Trophoblast cell (in vitro differentiated cells and primary cell): ENCODE measurements around the gene TMEM127.

ENCODE experiments used
- DNase-seq, 2 donors: peaks; one replicate each; pipeline ENCODE4 v3.0.0-alpha.2; 2016
- H2AFZ ChIP-seq: 2 replicates; pipeline ENCODE4 v1.6.1; 2013; ENCODE audit warnings: low read length, moderate library complexity, mild to moderate bottlenecking; ENCODE audit not compliant: insufficient read depth, poor library complexity
- H2AK5ac ChIP-seq: 2 replicates; pipeline ENCODE4 v1.6.1; 2013; ENCODE audit warnings: mild to moderate bottlenecking, low read length
- H2BK120ac ChIP-seq: 2 replicates; pipeline ENCODE4 v1.6.1; 2013; ENCODE audit warnings: low read length, mild to moderate bottlenecking, moderate library complexity; ENCODE audit not compliant: insufficient read depth, poor library complexity
- H2BK12ac ChIP-seq: 2 replicates; pipeline ENCODE4 v1.6.1; 2013; ENCODE audit warnings: mild to moderate bottlenecking, low read length, moderate library complexity
- H2BK5ac ChIP-seq: 2 replicates; pipeline ENCODE4 v1.6.1; 2013; ENCODE audit warnings: low read length, low read depth, moderate library complexity, mild to moderate bottlenecking; ENCODE audit not compliant: poor library complexity
- H3K14ac ChIP-seq: 2 replicates; pipeline ENCODE4 v1.6.1; 2013; ENCODE audit warnings: mild to moderate bottlenecking, low read length
- H3K18ac ChIP-seq: 2 replicates; pipeline ENCODE4 v1.6.1; 2013; ENCODE audit warnings: mild to moderate bottlenecking, low read length
- H3K23ac ChIP-seq: 2 replicates; pipeline ENCODE4 v1.6.1; 2013; ENCODE audit warnings: low read length
- H3K27ac ChIP-seq: 2 replicates; pipeline ENCODE4 v1.5.1; 2013; ENCODE audit warnings: low read depth, mild to moderate bottlenecking, inconsistent platforms, low read length, moderate library complexity
- H3K27me3 ChIP-seq: 2 replicates; pipeline ENCODE4 v1.6.1; 2013; ENCODE audit warnings: inconsistent platforms, mild to moderate bottlenecking, low read length, moderate library complexity; ENCODE audit not compliant: insufficient read depth
- H3K36me3 ChIP-seq, 2 experiments: 1 replicate in 1 of 2; 2 replicates in 1 of 2; pipeline ENCODE4 v1.6.1; 2013; ENCODE audit warnings: low read length in 2 of 2, mild to moderate bottlenecking in 2 of 2, moderate library complexity in 1 of 2; ENCODE audit not compliant: insufficient read depth in 2 of 2, control insufficient read depth in 1 of 2
- H3K4ac ChIP-seq: 2 replicates; pipeline ENCODE4 v1.6.1; 2013; ENCODE audit warnings: low read depth, mild to moderate bottlenecking, low read length, moderate library complexity
- H3K4me1 ChIP-seq, 2 experiments: 1 replicate in 1 of 2; 2 replicates in 1 of 2; pipeline ENCODE4 v1.6.1; 2013; ENCODE audit warnings: low read length in 2 of 2, mild to moderate bottlenecking in 2 of 2, moderate library complexity in 1 of 2; ENCODE audit not compliant: insufficient read depth in 2 of 2, control insufficient read depth in 1 of 2
- H3K4me2 ChIP-seq: 2 replicates; pipeline ENCODE4 v1.6.1; 2013; ENCODE audit warnings: inconsistent platforms, mild to moderate bottlenecking, low read length, moderate library complexity
- H3K4me3 ChIP-seq: 2 replicates; pipeline ENCODE4 v1.5.1; 2013; ENCODE audit warnings: mild to moderate bottlenecking, low read depth, low read length, inconsistent platforms
- H3K79me1 ChIP-seq: one replicate; pipeline ENCODE4 v1.6.1; 2013; ENCODE audit warnings: low read length
- H3K79me2 ChIP-seq: 2 replicates; pipeline ENCODE4 v1.6.1; 2013; ENCODE audit warnings: low read length, mild to moderate bottlenecking; ENCODE audit not compliant: control insufficient read depth, insufficient read depth, poor library complexity
- H3K9ac ChIP-seq: 2 replicates; pipeline ENCODE4 v1.6.1; 2013; ENCODE audit warnings: mild to moderate bottlenecking, low read length
- H3K9me3 ChIP-seq: 2 replicates; pipeline ENCODE4 v1.6.1; 2013; ENCODE audit warnings: low read depth, mild to moderate bottlenecking, control low read depth, inconsistent platforms, low read length; ENCODE audit not compliant: insufficient read depth
- H4K12ac ChIP-seq: 2 replicates; pipeline ENCODE4 v1.6.1; 2013; ENCODE audit warnings: low read depth, mild to moderate bottlenecking, low read length, moderate library complexity
- H4K8ac ChIP-seq: 2 replicates; pipeline ENCODE4 v1.6.1; 2013; ENCODE audit warnings: low read depth, mild to moderate bottlenecking, low read length, moderate library complexity
- H4K91ac ChIP-seq: one replicate; pipeline ENCODE4 v1.6.1; 2013; ENCODE audit warnings: low read depth, mild to moderate bottlenecking, low read length, moderate library complexity
- WGBS: extraction: QIAGEN DNeasy Blood & Tissue Kit; methylation state at CpG from one replicate; pipeline ENCODE4 v1.1.7; 2013; ENCODE audit warnings: missing lambda C conversion rate; ENCODE audit not compliant: insufficient read length, insufficient coverage; ENCODE audit errors: extremely low coverage; 5-methylcytosine and 5-hydroxymethylcytosine counted together

Gene TMEM127

GRCh38 chr2:96245609-96246390, 20.0 kb downstream of the TMEM127 start:
- H3K4me2 ChIP-seq: no peak overlapping the region
- H3K4me1 ChIP-seq: no peaks in the 10 kb centered on the region
- no peak overlapping the region for H3K27ac ChIP-seq
- H3K36me3 ChIP-seq: no peaks in the 10 kb centered on the region
- no peak overlapping the region for H2BK5ac ChIP-seq
- H2AK5ac ChIP-seq: no peak overlapping the region
- H3K79me1 ChIP-seq: no peaks in the 10 kb centered on the region
- H3K4ac ChIP-seq: no peak overlapping the region
- H3K14ac ChIP-seq: no peak overlapping the region
- no peak overlapping the region for H4K12ac ChIP-seq
- no peak overlapping the region for H2BK12ac ChIP-seq
- no peak overlapping the region for H2AFZ ChIP-seq
- no peaks in the 10 kb centered on the region for H3K27me3 ChIP-seq
- no peak overlapping the region for H4K91ac ChIP-seq
- no peak overlapping the region for H2BK120ac ChIP-seq
- WGBS: no CpG with 5 or more reads among the region's 8 CpGs
- no peak overlapping the region for H3K9ac ChIP-seq
- no peak overlapping the region for H3K4me3 ChIP-seq
- H3K18ac ChIP-seq: no peak overlapping the region
- H4K8ac ChIP-seq: no peak overlapping the region
- peak in 1 of 2 donors; percentile 37 for DNase-seq
- no peaks in the 10 kb centered on the region for H3K79me2 ChIP-seq
- no peaks in the 10 kb centered on the region for H3K9me3 ChIP-seq
- no peak overlapping the region for H3K23ac ChIP-seq

- H3K36me3 ChIP-seq: no peaks in the 10 kb centered on the region
- H3K4ac ChIP-seq: no peak overlapping the region
- H3K4me3 ChIP-seq: no peak overlapping the region
- no peaks in the 10 kb centered on the region for H3K4me1 ChIP-seq
- no peak overlapping the region for H3K14ac ChIP-seq
- H2AK5ac ChIP-seq: no peak overlapping the region
- H2AFZ ChIP-seq: no peak overlapping the region
- no peak for DNase-seq
- no peak overlapping the region for H2BK12ac ChIP-seq
- no peak overlapping the region for H3K18ac ChIP-seq
- H2BK120ac ChIP-seq: no peak overlapping the region
- no peak overlapping the region for H4K91ac ChIP-seq
- no peak overlapping the region for H3K23ac ChIP-seq
- H3K79me1 ChIP-seq: no peaks in the 10 kb centered on the region
- no peak overlapping the region for H3K9ac ChIP-seq
- H3K27me3 ChIP-seq: no peaks in the 10 kb centered on the region
- H3K4me2 ChIP-seq: no peak overlapping the region
- no peak overlapping the region for H4K8ac ChIP-seq
- H3K79me2 ChIP-seq: no peaks in the 10 kb centered on the region
- H2BK5ac ChIP-seq: no peak overlapping the region
- no peaks in the 10 kb centered on the region for H3K9me3 ChIP-seq
- H4K12ac ChIP-seq: no peak overlapping the region
- no CpG with 5 or more reads among the region's 5 CpGs for WGBS
- H3K27ac ChIP-seq: no peak overlapping the region
Observed at GRCh38 chr2:96243843-96244242, 22.0 kb downstream of the TMEM127 start.

DNA sequence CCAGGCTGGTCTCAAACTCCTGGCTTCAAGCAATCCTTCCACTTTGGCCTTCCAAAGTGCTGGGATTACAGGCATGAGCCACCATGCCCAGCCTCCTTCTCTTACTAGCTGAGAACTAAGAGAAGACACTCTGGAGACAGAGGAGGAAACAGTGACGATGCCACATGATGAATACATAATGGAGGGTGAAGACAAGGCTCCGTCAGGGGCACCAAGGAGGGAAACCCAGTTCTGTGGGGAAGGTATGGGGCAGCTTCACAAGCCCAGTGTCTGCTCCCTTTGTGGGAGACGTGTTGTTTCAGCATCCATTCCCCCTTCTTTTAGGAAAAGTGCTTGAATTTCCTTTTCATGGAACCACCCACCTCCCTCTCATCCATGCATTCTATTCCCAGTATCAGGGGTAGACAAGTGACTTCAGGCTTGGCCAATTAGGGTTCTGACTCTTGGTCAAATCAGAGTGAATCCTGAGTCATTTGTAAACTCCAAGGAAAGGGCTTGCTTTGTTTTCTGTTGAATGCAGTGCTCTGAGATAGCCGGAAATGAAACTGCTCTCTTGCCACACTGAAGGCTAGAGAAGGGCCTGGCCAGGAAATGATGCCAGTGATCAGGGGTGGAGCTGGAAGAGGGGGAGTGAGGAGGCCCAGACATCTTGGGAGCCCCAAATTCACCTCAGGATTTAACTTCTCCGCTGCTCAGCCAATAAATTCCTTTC, 23.7 kb downstream of the TMEM127 start:
- no peak overlapping the region for H2BK5ac ChIP-seq
- DNase-seq: peak in 1 of 2 donors; percentile 37
- H3K79me2 ChIP-seq: no peaks in the 10 kb centered on the region
- no CpG with 5 or more reads among the region's 5 CpGs for WGBS
- H3K79me1 ChIP-seq: no peaks in the 10 kb centered on the region
- no peaks in the 10 kb centered on the region for H3K36me3 ChIP-seq
- no peak overlapping the region for H3K14ac ChIP-seq
- H3K4me3 ChIP-seq: no peak overlapping the region
- no peak overlapping the region for H3K4ac ChIP-seq
- no peak overlapping the region for H4K12ac ChIP-seq
- no peak overlapping the region for H3K4me2 ChIP-seq
- H2BK12ac ChIP-seq: no peak overlapping the region
- no peak overlapping the region for H3K9ac ChIP-seq
- no peak overlapping the region for H4K8ac ChIP-seq
- H2AFZ ChIP-seq: no peak overlapping the region
- H3K4me1 ChIP-seq: no peaks in the 10 kb centered on the region
- no peak overlapping the region for H2AK5ac ChIP-seq
- H3K27me3 ChIP-seq: no peaks in the 10 kb centered on the region
- H3K23ac ChIP-seq: no peak overlapping the region
- H3K27ac ChIP-seq: no peak overlapping the region
- no peak overlapping the region for H3K18ac ChIP-seq
- no peak overlapping the region for H2BK120ac ChIP-seq
- H3K9me3 ChIP-seq: no peaks in the 10 kb centered on the region
- no peak overlapping the region for H4K91ac ChIP-seq

DNA sequence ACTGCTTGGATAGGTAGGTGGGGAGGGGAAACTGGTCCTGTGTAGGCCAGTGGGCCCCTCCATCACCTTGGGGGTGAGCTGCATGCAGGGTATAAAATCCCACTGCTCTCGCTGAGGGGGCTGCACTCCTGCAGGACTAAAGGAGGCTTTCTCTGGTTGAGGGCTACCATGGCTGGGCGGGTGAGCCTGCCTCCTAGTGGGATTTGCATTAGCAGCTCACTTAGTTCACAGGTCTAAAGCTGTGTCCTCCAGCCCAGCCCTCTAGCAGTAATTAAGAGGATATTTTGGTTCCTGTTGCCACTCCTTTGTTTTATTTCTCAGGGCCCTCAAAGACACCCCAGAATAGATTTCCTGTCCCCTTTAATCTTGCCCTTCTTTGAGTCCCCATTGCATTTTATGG, 24.6 kb downstream of the TMEM127 start:
- no CpG with 5 or more reads among the region's 2 CpGs for WGBS

More for the DNA sequence above, 24.6 kb downstream of the TMEM127 start:
- no peak overlapping the region for H3K18ac ChIP-seq
- no peaks in the 10 kb centered on the region for H3K79me2 ChIP-seq
- no peak for DNase-seq
- no peak overlapping the region for H4K8ac ChIP-seq
- H2BK12ac ChIP-seq: no peak overlapping the region
- no peak overlapping the region for H3K4ac ChIP-seq
- no peak overlapping the region for H3K14ac ChIP-seq
- H3K27ac ChIP-seq: no peak overlapping the region
- no peaks in the 10 kb centered on the region for H3K36me3 ChIP-seq
- H3K9me3 ChIP-seq: no peaks in the 10 kb centered on the region
- no peak overlapping the region for H3K9ac ChIP-seq
- H4K12ac ChIP-seq: no peak overlapping the region
- H3K79me1 ChIP-seq: no peaks in the 10 kb centered on the region
- no peak overlapping the region for H2AK5ac ChIP-seq
- no peak overlapping the region for H2BK5ac ChIP-seq
- H3K4me2 ChIP-seq: no peak overlapping the region
- H3K23ac ChIP-seq: no peak overlapping the region
- H2BK120ac ChIP-seq: no peak overlapping the region
- no peak overlapping the region for H2AFZ ChIP-seq
- H3K4me3 ChIP-seq: no peak overlapping the region
- no peak overlapping the region for H4K91ac ChIP-seq
- no peaks in the 10 kb centered on the region for H3K27me3 ChIP-seq
- H3K4me1 ChIP-seq: no peaks in the 10 kb centered on the region
